ENCODE results near the gene STIM2.

Gene STIM2

GRCh38 chr4:26900765-26901164 lies 40.1 kb downstream of the STIM2 start:
- FAIRE-seq: no peak

DNA sequence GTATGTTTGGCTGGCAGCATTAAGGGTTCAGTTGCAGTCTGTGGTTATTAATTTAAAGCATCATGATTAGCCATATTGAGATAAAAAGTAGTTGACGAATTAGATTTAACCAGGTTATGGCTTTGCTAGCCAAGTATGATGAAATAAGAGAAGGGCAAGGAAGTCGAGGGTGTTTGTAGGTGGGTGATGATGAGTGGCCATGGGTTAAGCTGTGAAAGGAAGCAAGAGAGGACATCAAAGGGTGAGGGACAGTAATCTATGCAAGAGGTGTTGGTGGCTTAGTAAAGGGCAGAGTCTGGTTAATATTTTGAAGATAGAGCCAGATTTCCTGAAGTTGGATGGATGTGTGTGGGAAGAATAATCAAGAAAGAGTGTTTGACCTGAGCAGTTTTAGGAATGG lies 44.5 kb downstream of the STIM2 start:
- no peak for FAIRE-seq
- DNase-seq (ENCODE audit: low spot score): no peak

More at GRCh38 chr4:26900765-26901164, 40.1 kb downstream of the STIM2 start:
- DNase-seq (ENCODE audit: low spot score): no peak

DNA sequence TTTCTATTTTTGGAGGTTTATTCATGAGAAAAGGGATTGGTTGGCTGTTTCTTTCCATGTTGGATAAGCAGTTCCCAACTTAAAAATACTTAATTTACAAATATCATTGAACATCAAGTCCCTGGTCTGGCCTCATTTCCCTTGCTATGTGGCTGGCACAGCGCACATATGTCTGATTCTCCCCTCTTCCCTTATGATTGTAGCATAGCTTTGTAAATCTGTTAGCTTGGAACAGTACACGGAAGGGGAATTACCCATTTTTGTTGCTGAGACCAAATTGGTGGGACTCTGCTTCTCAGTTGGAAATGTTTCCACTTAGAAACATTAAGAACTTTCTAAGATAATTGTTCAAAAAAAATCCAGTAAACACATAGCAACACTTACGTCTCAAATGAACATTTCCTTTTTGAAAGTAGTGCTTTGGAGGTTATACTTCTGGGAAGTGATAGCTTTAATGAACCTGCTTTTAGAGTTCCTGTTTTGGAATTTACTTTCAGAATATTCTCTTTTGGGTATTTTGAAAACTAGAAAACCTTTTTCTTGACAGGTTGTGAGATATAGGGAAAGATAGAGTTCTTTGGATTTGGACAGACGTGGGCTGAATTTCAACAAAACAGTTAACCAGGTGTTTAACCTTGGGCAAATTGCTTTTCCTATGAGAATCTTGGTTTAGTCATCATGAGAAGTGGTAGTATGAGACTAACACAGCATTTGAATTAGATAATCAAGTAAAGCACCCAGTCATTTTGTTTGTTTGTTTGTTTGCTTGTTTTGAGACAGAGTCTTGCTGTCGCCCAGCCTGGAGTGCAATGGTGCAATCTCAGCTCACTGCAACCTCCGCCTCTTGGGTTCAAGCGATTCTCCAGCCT lies 47.3 kb downstream of the STIM2 start:
- no peak for DNase-seq (ENCODE audit: low spot score)
- no peak for FAIRE-seq

- DNase-seq (ENCODE audit: low spot score) (no peak), FAIRE-seq (no peak)
Measured at GRCh38 chr4:26909369-26909768, 48.7 kb downstream of the STIM2 start.

GRCh38 chr4:26911254-26911653 lies 50.6 kb downstream of the STIM2 start:
- DNase-seq (ENCODE audit: low spot score) (no peak), FAIRE-seq (no peak)

DNA sequence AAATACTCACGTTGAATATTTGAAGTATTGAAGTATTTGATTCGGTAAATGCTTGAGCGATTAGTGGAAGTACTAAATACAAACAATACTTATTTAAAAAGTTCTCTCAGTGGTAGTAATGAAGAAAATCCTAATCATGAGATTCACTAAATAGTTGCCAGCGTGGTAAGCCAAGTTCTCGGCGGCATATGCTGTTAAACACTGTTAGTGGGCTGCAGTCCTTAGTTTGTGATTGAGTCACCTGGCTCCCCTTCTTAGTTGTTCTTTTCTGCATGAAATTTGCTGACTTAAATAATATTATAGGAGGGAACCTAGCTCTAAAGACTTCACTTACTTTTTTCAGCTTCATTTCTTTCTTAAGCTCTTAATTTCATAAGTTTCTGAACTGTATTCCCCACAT lies 51.4 kb downstream of the STIM2 start:
- no peak for DNase-seq (ENCODE audit: low spot score)
- no peak for FAIRE-seq

GRCh38 chr4:26912810-26913209 lies 52.2 kb downstream of the STIM2 start:
- FAIRE-seq: no peak
- no peak for DNase-seq (ENCODE audit: low spot score)

- FAIRE-seq (no peak), DNase-seq (ENCODE audit: low spot score) (no peak)
Measured at GRCh38 chr4:26916195-26916594, 55.6 kb downstream of the STIM2 start.

- no peak for FAIRE-seq
- no peak for DNase-seq (ENCODE audit: low spot score)
Measured at GRCh38 chr4:26930964-26931363, 70.3 kb downstream of the STIM2 start.

DNA sequence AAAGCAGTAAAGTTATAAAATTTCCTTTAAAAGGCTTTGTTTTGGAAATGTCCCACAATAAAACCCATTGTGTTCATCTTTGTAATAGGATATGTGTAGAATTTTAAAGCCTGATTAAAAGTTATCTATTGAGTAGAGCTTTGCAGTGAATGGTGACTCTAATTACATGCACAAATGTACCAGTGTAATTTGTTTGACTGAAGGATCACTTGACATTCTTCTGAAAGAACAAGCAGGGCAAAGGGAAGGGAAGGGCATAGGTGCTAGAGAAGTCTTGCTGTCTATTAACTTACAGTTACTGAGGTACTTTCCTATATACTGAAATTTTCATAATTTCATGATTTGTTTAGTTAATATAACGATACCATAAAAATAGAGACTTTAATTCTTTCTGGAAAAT lies 70.8 kb downstream of the STIM2 start:
- DNase-seq (ENCODE audit: low spot score) (no peak), FAIRE-seq (no peak)

DNA sequence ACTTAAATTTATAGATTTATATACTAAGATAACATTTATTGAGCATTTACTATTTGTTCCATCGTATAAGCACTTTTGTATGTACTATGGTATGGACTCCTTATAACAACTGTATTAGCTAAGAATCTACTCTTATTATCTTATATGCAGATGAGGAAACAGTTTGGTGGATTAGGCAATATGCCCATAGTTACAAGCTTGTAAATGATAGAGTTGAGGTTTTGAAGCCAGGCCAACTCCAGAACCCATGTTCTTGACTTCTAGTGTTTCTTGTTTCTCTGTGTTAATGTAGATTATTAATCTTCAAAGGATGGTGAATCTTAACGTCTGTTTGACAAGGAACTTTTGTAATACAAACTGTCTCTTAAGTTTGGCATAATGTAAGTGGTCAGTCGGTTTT lies 71.3 kb downstream of the STIM2 start:
- no peak for FAIRE-seq
- no peak for DNase-seq (ENCODE audit: low spot score)

DNA sequence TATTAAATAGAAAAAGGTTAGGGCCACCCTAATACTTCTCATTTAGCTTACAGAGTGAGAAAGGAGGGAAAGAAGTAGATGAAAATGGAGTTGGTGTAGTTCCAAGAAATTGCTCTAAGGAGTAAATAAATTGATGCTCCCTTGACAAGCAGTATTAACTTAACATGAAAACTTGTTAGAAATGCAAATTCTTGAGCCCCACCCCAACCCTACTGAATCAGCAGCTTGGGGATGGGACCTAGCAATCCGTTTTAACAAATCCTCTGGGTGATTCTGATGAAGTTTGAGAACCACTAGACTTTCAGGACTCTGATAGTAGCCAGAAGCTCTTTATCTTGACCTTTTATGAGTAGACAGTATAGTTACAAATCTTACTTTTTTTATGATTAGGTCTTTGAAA lies 74.8 kb downstream of the STIM2 start:
- no peak for FAIRE-seq
- no peak for DNase-seq (ENCODE audit: low spot score)

DNA sequence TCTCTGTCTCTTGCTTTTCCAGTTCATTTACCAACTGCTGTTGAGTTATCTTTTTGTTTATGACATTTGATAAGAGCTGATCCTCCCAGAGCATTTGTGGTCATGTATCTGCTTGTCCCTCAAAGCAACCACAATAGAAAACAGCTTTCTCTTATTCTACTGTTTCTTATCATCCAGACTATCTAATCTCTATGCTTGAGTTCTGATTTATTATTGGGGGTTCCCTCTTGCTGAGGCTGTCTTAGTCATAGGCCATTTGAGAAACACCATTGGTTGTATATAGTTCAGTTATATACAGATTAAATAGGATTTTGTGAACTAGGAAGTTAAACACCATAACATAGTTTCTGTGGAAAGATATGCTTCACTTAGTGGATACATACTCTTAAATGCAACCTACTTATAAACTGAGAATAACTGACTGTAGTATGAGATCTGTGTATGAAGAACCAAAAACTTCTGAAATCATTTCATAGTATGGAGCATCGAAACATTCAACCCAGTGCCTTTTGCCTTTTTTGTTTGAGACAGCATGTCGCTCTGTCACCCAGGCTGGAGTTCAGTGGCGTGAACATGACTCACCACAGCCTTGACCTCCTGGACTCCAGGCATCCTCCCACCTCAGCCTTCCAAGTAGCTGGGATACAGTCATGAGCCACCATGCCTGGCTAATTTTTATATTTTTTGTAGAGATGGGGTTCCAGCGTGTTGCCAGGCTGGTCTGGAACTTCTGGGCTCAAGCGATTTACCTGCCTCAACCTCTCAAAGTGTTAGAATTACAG lies 75.8 kb downstream of the STIM2 start:
- DNase-seq (ENCODE audit: low spot score) (peak; percentile 69), FAIRE-seq (peak; percentile 89)

GRCh38 chr4:26937139-26937538 lies 76.5 kb downstream of the STIM2 start:
- DNase-seq (ENCODE audit: low spot score): no peak
- FAIRE-seq: no peak

DNA sequence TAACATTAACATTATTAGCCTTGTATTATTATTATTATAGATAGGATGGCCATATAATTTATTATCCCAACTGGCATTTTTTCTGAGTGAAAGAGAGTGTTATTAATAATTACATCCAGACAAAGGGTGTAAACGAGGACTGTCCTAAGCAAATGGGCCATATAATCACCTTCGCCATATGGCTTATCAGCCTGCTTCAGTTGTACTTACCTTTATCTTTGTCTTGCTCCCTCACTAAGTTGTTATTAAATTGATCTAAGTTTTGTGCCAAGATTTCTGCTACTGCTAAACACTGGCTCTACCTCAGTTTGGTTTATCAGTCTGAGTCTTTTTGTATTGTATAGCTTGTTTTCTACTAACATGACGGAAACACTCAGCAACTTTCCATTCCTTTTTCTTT lies 76.9 kb downstream of the STIM2 start:
- no peak for FAIRE-seq
- DNase-seq (ENCODE audit: low spot score): no peak

- FAIRE-seq (no peak), DNase-seq (ENCODE audit: low spot score) (no peak)
Measured at GRCh38 chr4:26938516-26938915, 77.9 kb downstream of the STIM2 start.

DNA sequence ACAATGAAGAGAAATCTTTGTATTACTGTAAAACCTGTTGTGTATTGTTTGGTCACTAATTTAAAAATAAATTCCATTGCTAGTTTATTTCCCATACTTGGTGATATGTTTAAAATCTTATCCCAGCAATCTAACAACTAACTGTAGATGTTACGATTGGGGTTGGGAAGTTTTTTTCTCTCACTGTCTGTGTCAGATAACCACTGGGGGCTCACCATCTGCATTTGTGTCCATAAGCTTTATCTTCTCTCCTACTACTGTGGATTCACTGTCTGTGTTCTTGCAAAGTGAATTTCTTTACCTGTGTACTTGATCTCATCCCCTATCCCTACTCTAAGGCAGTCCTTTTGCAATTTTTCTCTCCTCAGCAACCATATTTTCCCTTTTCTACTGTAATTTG lies 81.3 kb downstream of the STIM2 start:
- FAIRE-seq (no peak), DNase-seq (ENCODE audit: low spot score) (no peak)

- no peak for FAIRE-seq
Measured at GRCh38 chr4:26942871-26943270, 82.2 kb downstream of the STIM2 start.

DNA sequence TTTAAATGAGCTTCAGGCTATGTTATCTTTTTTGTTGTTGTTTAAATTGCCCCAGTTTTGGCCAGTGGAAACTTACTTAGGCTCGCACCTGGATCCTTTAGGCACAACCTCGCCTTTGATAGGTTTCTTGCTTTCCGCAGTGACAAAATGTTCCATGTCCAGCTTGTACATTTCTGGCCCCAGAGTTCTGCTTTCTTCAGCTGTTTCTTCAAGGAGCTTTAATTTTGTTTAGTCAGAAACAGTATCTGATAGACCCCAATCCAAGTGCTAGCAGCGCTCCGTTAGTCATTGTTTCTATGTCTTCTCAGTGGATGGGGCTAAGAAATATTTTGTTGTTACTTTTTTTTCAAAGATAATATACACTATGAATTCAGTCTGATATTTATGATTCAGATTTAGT lies 82.8 kb downstream of the STIM2 start:
- no peak for DNase-seq (ENCODE audit: low spot score)

More at GRCh38 chr4:26942871-26943270, 82.2 kb downstream of the STIM2 start:
- DNase-seq (ENCODE audit: low spot score): no peak

DNA sequence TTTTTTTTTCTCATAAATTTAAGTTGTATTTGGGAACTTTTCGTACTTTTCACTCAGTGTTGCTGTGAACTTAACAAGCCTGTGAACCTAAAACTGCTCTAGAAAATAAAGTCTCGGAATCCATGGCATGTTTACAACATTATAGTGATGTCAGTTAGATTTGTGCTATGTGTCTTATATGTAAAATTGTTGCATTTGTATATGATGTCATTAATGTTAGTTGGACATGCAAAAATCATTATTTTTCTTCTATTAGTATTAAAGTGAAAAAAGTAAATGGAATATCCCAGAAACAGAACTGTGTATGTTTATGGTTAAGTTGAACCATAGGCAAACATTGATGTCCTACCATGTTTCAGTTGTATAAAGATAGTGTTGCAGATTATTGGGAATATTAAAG lies 85.2 kb downstream of the STIM2 start:
- DNase-seq (ENCODE audit: low spot score) (no peak), FAIRE-seq (no peak)

More for the DNA sequence above, 82.8 kb downstream of the STIM2 start:
- FAIRE-seq: no peak

GRCh38 chr4:26947318-26947717 lies 86.7 kb downstream of the STIM2 start:
- FAIRE-seq: no peak
- no peak for DNase-seq (ENCODE audit: low spot score)

DNA sequence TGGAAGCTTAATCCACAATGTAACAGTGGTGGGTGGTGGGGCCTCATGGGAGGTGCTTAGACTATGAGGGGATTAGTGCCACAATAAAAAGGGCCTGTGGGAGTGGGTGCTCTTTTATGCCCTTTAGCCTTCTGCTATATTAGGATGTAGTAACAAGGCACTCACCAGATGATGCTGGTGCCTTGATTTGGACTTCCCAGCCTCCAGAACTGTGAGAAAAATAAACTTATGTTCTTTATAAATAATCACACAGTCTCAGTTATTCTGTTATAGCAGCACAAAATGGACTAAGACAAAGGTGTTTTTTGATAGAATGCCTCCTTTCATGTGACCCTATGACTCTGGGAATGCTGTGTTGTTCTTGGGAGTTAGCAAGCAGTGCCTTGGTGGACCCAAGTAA lies 89.8 kb downstream of the STIM2 start:
- DNase-seq (ENCODE audit: low spot score) (no peak), FAIRE-seq (no peak)

DNA sequence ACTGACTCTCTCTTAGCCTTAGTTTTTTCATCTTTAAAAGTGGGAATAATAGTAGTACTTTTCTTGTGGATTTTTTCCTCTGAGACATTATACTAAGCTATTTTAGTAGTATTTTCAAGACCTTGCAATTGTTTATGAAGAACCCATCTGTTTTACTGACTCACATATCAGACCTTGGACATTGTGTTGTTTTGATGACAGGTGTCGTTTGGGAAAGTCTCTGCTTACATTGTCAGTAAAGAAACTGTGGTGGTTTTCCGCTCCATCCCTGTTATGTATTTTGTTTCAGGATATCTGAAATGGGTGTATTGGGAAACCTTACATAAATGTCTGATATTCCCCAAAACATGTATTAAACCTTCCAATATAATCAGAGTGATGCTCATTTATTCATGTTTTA lies 92.2 kb downstream of the STIM2 start:
- DNase-seq (ENCODE audit: low spot score): no peak
- FAIRE-seq: no peak
